ENCODE measurements around the gene CLSTN2.

CLSTN2 gene

DNA sequence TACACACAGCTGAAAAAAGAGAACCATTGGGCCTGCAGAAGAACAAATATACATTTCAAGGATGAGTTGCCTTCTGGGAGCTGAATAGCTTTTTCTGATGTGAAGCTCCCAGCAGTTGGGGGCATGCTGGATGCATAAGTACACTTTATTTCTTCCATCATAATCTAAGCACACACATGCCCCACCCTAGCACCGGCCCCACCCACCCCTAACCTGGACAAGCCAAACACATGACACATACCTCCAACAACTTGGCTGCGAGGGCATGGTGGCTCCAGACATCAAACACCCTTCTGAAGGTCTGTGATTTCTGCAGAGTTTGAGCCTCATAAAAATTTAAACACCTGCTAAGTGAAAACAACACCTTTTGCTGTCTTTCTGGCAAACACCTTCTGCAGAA lies 435.7 kb downstream of the CLSTN2 start (continued):
- TF ChIP-seq GLIS2 (tag by site-specific recombination; IDR thresholded peaks at IDR 0.05) (no peak), ZNF239 (tag by site-specific recombination; IDR thresholded peaks at IDR 0.05) (no peak), HOXD13 (CRISPR knock-in tag; IDR thresholded peaks at IDR 0.05; ENCODE audit: borderline replicate concordance) (no peak), ZNF16 (tag by site-specific recombination; IDR thresholded peaks at IDR 0.05; ENCODE audit: low read depth) (no peak)

DNA sequence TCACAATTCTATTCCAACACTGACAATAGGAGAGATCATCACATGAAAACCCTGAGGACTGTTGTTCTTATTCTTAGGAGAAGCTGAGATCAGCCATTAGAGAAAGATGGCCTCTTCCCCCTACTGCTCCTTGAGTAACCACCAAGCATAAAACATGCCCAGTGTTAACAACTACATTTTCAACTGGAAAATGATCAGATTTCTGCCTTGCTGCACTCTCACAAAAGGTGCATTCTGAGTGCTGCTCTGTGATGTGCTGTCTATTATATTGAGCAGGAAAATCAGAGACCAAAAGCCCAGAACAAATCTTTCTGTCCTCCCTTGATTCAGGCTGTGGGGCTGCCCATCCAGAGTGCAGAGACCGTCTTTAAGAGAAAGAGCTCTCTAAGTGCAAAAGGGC lies 438.2 kb downstream of the CLSTN2 start:
- POLR2A ChIA-PET, result no interaction called here
- CTCF ChIA-PET, result interaction anchor here (0.5 to 0.6 kb wide), 2 partner anchors 298 to 407 kb away, joined by 3 read pairs; no protein-coding TSS in a partner anchor

DNA sequence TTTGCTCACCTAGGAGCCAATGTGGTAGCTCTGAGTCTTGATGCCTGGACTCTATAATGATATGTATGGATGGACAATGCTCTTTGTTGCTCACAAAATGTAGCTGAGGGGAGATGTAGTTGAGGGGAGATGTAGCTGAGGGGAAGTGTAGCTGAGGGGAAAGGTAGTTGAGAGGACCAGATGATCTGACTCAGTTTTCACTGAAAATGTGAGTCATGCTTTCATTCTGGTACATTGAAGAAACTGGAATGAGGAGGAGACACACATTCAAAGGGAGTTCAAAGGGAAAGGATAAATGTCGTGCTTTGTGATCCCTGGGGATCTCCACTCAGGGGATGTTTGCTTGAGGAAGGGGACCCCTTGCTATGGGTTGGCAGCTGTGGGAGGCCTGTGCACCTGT lies 440.0 kb downstream of the CLSTN2 start:
- POLR2A ChIA-PET, result no interaction called here
- H3K4me1 ChIP-seq (ENCODE audit: control insufficient read depth, insufficient read depth, low read length), result no peaks in the 10 kb centered on the region
- no peaks in the 10 kb centered on the region for H3K36me3 ChIP-seq (ENCODE audit: control insufficient read depth in 2 of 2, insufficient read depth in 1 of 2, low read length in 2 of 2)
- H3K27ac ChIP-seq (ENCODE audit: extremely low read depth, low read depth, low read length), result no peak overlapping the region
- no peaks in the 10 kb centered on the region for H3K9me3 ChIP-seq (ENCODE audit: control insufficient read depth, insufficient read depth, low read depth, low read length)
- H3K4me3 ChIP-seq (ENCODE audit: low read depth, low read length), result no peak overlapping the region
- CTCF ChIA-PET, result no interaction called here
- TF ChIP-seq ZNF214 (tag by site-specific recombination; IDR thresholded peaks at IDR 0.05; ENCODE audit: borderline replicate concordance) (no peak), ZNF596 (tag by site-specific recombination; IDR thresholded peaks at IDR 0.05) (no peak), ZNF571 (tag by site-specific recombination; IDR thresholded peaks at IDR 0.05) (no peak), ZNF140 (tag by site-specific recombination; IDR thresholded peaks at IDR 0.05) (no peak), ZBTB48 (tag by site-specific recombination; IDR thresholded peaks at IDR 0.05) (no peak), GLI2 (tag by site-specific recombination; IDR thresholded peaks at IDR 0.05; ENCODE audit: borderline replicate concordance, low read depth) (no peak), ZNF239 (tag by site-specific recombination; IDR thresholded peaks at IDR 0.05) (no peak)
- TF ChIP-seq, protein P1, sequence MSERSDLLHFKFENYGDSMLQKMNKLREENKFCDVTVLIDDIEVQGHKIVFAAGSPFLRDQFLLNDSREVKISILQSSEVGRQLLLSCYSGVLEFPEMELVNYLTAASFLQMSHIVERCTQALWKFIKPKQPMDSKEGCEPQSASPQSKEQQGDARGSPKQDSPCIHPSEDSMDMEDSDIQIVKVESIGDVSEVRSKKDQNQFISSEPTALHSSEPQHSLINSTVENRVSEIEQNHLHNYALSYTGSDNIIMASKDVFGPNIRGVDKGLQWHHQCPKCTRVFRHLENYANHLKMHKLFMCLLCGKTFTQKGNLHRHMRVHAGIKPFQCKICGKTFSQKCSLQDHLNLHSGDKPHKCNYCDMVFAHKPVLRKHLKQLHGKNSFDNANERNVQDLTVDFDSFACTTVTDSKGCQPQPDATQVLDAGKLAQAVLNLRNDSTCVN (tag by site-specific recombination; optimal IDR thresholded peaks at IDR 0.05), result no peak
- TF ChIP-seq, protein P2, sequence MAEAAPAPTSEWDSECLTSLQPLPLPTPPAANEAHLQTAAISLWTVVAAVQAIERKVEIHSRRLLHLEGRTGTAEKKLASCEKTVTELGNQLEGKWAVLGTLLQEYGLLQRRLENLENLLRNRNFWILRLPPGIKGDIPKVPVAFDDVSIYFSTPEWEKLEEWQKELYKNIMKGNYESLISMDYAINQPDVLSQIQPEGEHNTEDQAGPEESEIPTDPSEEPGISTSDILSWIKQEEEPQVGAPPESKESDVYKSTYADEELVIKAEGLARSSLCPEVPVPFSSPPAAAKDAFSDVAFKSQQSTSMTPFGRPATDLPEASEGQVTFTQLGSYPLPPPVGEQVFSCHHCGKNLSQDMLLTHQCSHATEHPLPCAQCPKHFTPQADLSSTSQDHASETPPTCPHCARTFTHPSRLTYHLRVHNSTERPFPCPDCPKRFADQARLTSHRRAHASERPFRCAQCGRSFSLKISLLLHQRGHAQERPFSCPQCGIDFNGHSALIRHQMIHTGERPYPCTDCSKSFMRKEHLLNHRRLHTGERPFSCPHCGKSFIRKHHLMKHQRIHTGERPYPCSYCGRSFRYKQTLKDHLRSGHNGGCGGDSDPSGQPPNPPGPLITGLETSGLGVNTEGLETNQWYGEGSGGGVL (tag by site-specific recombination; IDR thresholded peaks at IDR 0.05), result no peak
- TF ChIP-seq, protein P3, sequence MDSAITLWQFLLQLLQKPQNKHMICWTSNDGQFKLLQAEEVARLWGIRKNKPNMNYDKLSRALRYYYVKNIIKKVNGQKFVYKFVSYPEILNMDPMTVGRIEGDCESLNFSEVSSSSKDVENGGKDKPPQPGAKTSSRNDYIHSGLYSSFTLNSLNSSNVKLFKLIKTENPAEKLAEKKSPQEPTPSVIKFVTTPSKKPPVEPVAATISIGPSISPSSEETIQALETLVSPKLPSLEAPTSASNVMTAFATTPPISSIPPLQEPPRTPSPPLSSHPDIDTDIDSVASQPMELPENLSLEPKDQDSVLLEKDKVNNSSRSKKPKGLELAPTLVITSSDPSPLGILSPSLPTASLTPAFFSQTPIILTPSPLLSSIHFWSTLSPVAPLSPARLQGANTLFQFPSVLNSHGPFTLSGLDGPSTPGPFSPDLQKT (IDR thresholded peaks at IDR 0.05; ENCODE audit: borderline replicate concordance, low read depth, low read length), result no peak

More for the DNA sequence above, 438.2 kb downstream of the CLSTN2 start:
- Histone ChIP-seq H3K36me3 (ENCODE audit: control insufficient read depth in 2 of 2, insufficient read depth in 1 of 2, low read length in 2 of 2) (no peaks in the 10 kb centered on the region), H3K4me1 (ENCODE audit: control insufficient read depth, insufficient read depth, low read length) (no peaks in the 10 kb centered on the region), H3K9me3 (ENCODE audit: control insufficient read depth, insufficient read depth, low read depth, low read length) (no peaks in the 10 kb centered on the region), H3K27ac (ENCODE audit: extremely low read depth, low read depth, low read length) (no peak overlapping the region), H3K4me3 (ENCODE audit: low read depth, low read length) (no peak overlapping the region)
- TF ChIP-seq ZNF335 (tag by site-specific recombination; conservative IDR thresholded peaks at IDR 0.05) (no peak), ZNF560 (tag by site-specific recombination; IDR thresholded peaks at IDR 0.05; ENCODE audit: borderline replicate concordance) (no peak), IKZF3 (tag by site-specific recombination; IDR thresholded peaks at IDR 0.05) (no peak), KLF8 (tag by site-specific recombination; IDR thresholded peaks at IDR 0.05) (no peak), MEIS1 (CRISPR knock-in tag; IDR thresholded peaks at IDR 0.05; ENCODE audit: borderline replicate concordance) (no peak), ZNF776 (tag by site-specific recombination; IDR thresholded peaks at IDR 0.05; ENCODE audit: borderline replicate concordance) (no peak), OVOL3 (tag by site-specific recombination; IDR thresholded peaks at IDR 0.05) (no peak), GLI4 (tag by site-specific recombination; IDR thresholded peaks at IDR 0.05) (no peak), ZNF747 (tag by site-specific recombination; IDR thresholded peaks at IDR 0.05) (no peak), ZNF571 (tag by site-specific recombination; IDR thresholded peaks at IDR 0.05) (no peak), FEZF1 (tag by site-specific recombination; IDR thresholded peaks at IDR 0.05) (no peak)
- TF ChIP-seq, protein P4, sequence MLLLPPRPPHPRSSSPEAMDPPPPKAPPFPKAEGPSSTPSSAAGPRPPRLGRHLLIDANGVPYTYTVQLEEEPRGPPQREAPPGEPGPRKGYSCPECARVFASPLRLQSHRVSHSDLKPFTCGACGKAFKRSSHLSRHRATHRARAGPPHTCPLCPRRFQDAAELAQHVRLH (tag by site-specific recombination; IDR thresholded peaks at IDR 0.05), result no peak
- TF ChIP-seq, protein P5, sequence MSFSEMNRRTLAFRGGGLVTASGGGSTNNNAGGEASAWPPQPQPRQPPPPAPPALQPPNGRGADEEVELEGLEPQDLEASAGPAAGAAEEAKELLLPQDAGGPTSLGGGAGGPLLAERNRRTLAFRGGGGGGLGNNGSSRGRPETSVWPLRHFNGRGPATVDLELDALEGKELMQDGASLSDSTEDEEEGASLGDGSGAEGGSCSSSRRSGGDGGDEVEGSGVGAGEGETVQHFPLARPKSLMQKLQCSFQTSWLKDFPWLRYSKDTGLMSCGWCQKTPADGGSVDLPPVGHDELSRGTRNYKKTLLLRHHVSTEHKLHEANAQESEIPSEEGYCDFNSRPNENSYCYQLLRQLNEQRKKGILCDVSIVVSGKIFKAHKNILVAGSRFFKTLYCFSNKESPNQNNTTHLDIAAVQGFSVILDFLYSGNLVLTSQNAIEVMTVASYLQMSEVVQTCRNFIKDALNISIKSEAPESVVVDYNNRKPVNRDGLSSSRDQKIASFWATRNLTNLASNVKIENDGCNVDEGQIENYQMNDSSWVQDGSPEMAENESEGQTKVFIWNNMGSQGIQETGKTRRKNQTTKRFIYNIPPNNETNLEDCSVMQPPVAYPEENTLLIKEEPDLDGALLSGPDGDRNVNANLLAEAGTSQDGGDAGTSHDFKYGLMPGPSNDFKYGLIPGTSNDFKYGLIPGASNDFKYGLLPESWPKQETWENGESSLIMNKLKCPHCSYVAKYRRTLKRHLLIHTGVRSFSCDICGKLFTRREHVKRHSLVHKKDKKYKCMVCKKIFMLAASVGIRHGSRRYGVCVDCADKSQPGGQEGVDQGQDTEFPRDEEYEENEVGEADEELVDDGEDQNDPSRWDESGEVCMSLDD (tag by site-specific recombination; IDR thresholded peaks at IDR 0.05), result no peak
- TF ChIP-seq, protein P6, sequence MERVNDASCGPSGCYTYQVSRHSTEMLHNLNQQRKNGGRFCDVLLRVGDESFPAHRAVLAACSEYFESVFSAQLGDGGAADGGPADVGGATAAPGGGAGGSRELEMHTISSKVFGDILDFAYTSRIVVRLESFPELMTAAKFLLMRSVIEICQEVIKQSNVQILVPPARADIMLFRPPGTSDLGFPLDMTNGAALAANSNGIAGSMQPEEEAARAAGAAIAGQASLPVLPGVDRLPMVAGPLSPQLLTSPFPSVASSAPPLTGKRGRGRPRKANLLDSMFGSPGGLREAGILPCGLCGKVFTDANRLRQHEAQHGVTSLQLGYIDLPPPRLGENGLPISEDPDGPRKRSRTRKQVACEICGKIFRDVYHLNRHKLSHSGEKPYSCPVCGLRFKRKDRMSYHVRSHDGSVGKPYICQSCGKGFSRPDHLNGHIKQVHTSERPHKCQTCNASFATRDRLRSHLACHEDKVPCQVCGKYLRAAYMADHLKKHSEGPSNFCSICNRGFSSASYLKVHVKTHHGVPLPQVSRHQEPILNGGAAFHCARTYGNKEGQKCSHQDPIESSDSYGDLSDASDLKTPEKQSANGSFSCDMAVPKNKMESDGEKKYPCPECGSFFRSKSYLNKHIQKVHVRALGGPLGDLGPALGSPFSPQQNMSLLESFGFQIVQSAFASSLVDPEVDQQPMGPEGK (tag by site-specific recombination; IDR thresholded peaks at IDR 0.05), result no peak

Data from HEK293 (cell line).